DMS153 treated with DMSO at 0.1 percent for 48 hours (cell line): ENCODE data around the gene TEDC1.

ENCODE experiments used
- DNase-seq: peaks from one replicate; lab custom pipeline; 2025; ENCODE audit not compliant: unreplicated experiment; lab: John Stamatoyannopoulos, UW

TEDC1 gene

GRCh38 chr14:105490572-105491365, at the start of gene TEDC1:
Gene TEDC1, plus strand, starts transcription at chr14:105491246. Its CDS starts 130 bp downstream, at chr14:105491376.
- DNase-seq, result peak; percentile 86

- DNase-seq, result no peak
Measured at GRCh38 chr14:105442125-105442524, 48.9 kb upstream of the TEDC1 start.

- no peak for DNase-seq
Measured at GRCh38 chr14:105442834-105443233, 48.2 kb upstream of the TEDC1 start.

GRCh38 chr14:105444859-105445258, 46.2 kb upstream of the TEDC1 start:
- no peak for DNase-seq

- no peak for DNase-seq
Measured at GRCh38 chr14:105445290-105445689, 45.8 kb upstream of the TEDC1 start.

GRCh38 chr14:105445901-105446845, 44.9 kb upstream of the TEDC1 start:
- no peak for DNase-seq

- DNase-seq, result no peak
Measured at GRCh38 chr14:105446971-105447370, 44.1 kb upstream of the TEDC1 start.

- DNase-seq, result no peak
Measured at GRCh38 chr14:105447651-105448640, 43.1 kb upstream of the TEDC1 start.

GRCh38 chr14:105448706-105449111, 42.3 kb upstream of the TEDC1 start:
- no peak for DNase-seq

- DNase-seq, result no peak
Measured at GRCh38 chr14:105449276-105450122, 41.5 kb upstream of the TEDC1 start.

- no peak for DNase-seq
Measured at GRCh38 chr14:105450123-105450505, 40.9 kb upstream of the TEDC1 start.

- no peak for DNase-seq
Measured at GRCh38 chr14:105450864-105451720, 40.0 kb upstream of the TEDC1 start.

GRCh38 chr14:105452963-105453362, 38.1 kb upstream of the TEDC1 start:
- no peak for DNase-seq

GRCh38 chr14:105453847-105454246, 37.2 kb upstream of the TEDC1 start:
- DNase-seq, result no peak

GRCh38 chr14:105455086-105455640, 35.9 kb upstream of the TEDC1 start:
- DNase-seq, result no peak

GRCh38 chr14:105455766-105456660, 35.0 kb upstream of the TEDC1 start:
- no peak for DNase-seq

GRCh38 chr14:105456736-105457617, 34.1 kb upstream of the TEDC1 start:
- DNase-seq, result no peak
